Upper lobe of right lung (tissue), 1 donor: ENCODE results near the gene PYDC2. TPM values are rescaled to one million over a fixed set of nuclear protein-coding genes. Genes with fewer than 3 reads are reported as not detected.
"Not testable (repeated sequence)": the region's sequence is repeated elsewhere in the genome, so short reads cannot be mapped to it uniquely, and the experiment has no call there.

Experiments
- ATAC-seq: fragments of 200-7000 bp; cut with Tn5 transposase; one replicate; pipeline ENCODE4 v1.9.1; 2020; ENCODE audit warnings: mild to moderate bottlenecking, moderate library complexity
- DNase-seq: peaks from one replicate; pipeline ENCODE4 v3.0.0-alpha.2; 2020
- H3K27ac ChIP-seq: fragments of 200-600 bp; one replicate; pipeline ENCODE4 v1.8.0; 2022
- H3K27me3 ChIP-seq: fragments of 200-600 bp; one replicate; pipeline ENCODE4 v1.8.0; 2022; ENCODE audit warnings: mild to moderate bottlenecking
- H3K36me3 ChIP-seq: fragments of 200-600 bp; one replicate; pipeline ENCODE4 v1.8.0; 2022
- H3K4me1 ChIP-seq: fragments of 200-600 bp; one replicate; pipeline ENCODE4 v1.8.0; 2022
- H3K4me3 ChIP-seq: fragments of 200-600 bp; one replicate; pipeline ENCODE4 v1.8.0; 2022; ENCODE audit warnings: mild to moderate bottlenecking
- H3K9me3 ChIP-seq: fragments of 200-600 bp; one replicate; pipeline ENCODE4 v1.8.0; 2022
- intact Hi-C: fragments of 100-400 bp; cut with DNase I; formaldehyde crosslinking; loops from one replicate; pipeline ENCODE4 v1.11.0; 2022
- total RNA-seq: library from RNA; stranded (reverse); fragmentation: NEBNext Ultra II Directional; extraction: Animal tissue kit (Norgen Biotek cat#: 25700); gene quantifications from one replicate; pipeline ENCODE4 v1.2.1, GENCODE V29; 2021
- TF ChIP-seq, protein P1 (sequence below): fragments of 200-600 bp; IDR thresholded peaks from one replicate; pipeline ENCODE4 v1.8.0; 2022; ENCODE audit warnings: antibody characterized with exemption
- donor health status: DM: no; HTN: yes; CAD: no; lungs with severe emphysema.

PYDC2 gene
- total RNA-seq, 1 donor from 2014 or later: not detected

DNA sequence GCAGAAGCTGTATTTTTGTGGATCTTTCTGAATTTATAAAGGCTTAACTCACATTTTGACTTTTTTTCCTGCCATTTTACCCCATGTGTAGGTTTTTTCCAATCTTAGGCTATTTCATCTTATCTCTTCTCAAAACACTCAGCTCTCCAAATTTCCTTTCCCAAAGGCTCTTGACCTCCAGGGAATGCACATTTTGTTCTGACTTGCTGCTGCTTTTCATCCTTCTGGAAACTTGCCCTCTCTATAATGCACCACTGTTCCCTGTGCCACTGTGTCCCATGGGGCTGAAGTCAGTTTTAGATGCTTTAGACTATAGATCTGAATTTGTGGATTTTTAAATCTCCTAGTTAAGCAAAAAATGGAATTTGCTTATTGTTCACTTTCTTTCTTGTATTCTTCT, 9.1 kb downstream of the PYDC2 start:
- H3K9me3 ChIP-seq: no peaks in the 10 kb centered on the region
- ATAC-seq (no peak), DNase-seq (no peak)
- no peaks in the 10 kb centered on the region for H3K36me3 ChIP-seq
- no peak overlapping the region for H3K27ac ChIP-seq
- H3K27me3 ChIP-seq: no peaks in the 10 kb centered on the region
- no peak overlapping the region for H3K4me3 ChIP-seq
- TF ChIP-seq, protein P1, sequence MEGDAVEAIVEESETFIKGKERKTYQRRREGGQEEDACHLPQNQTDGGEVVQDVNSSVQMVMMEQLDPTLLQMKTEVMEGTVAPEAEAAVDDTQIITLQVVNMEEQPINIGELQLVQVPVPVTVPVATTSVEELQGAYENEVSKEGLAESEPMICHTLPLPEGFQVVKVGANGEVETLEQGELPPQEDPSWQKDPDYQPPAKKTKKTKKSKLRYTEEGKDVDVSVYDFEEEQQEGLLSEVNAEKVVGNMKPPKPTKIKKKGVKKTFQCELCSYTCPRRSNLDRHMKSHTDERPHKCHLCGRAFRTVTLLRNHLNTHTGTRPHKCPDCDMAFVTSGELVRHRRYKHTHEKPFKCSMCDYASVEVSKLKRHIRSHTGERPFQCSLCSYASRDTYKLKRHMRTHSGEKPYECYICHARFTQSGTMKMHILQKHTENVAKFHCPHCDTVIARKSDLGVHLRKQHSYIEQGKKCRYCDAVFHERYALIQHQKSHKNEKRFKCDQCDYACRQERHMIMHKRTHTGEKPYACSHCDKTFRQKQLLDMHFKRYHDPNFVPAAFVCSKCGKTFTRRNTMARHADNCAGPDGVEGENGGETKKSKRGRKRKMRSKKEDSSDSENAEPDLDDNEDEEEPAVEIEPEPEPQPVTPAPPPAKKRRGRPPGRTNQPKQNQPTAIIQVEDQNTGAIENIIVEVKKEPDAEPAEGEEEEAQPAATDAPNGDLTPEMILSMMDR: no peak
- intact Hi-C loops: no loop called here
- H3K4me1 ChIP-seq: no peaks in the 10 kb centered on the region

- Histone ChIP-seq H3K27ac (no peak overlapping the region), H3K27me3 (no peaks in the 10 kb centered on the region), H3K4me3 (no peak overlapping the region), H3K36me3 (no peaks in the 10 kb centered on the region), H3K4me1 (no peaks in the 10 kb centered on the region), H3K9me3 (no peaks in the 10 kb centered on the region)
- intact Hi-C loops: no loop called here
- ATAC-seq: no peak
- TF ChIP-seq, protein P1: no peak
- no peak for DNase-seq
Observed at GRCh38 chr3:191470545-191470944, 9.6 kb downstream of the PYDC2 start.

DNA sequence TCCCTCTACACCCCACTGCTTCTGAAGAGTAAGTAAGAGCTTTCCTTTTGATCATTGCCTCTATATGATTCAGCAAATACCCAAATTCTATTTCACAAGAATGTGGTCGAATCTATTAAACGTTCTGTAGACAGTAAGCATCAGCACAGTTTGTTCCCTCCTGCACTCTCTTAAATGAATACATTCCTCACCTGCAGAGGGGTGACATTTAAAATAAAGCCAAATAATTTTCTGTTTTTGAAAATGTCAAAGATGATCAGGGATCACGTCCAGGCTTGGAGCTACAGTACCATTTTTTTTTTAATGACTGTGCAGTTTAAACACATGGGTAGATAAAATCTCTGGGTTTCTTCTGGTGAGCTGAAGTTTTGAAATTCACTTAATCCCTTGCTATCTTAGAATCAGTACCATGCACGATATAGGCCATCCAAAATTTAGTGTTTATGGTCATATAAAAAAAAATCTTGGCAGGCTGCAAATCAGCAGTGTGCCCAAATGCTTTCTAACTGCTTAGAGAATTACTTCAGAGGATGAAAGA, 12.8 kb downstream of the PYDC2 start:
- no peaks in the 10 kb centered on the region for H3K27me3 ChIP-seq
- no peak for DNase-seq
- H3K36me3 ChIP-seq: no peaks in the 10 kb centered on the region
- H3K4me3 ChIP-seq: no peak overlapping the region
- TF ChIP-seq, protein P1: no peak
- H3K4me1 ChIP-seq: no peaks in the 10 kb centered on the region
- H3K9me3 ChIP-seq: no peaks in the 10 kb centered on the region
- no peak for ATAC-seq
- no peak overlapping the region for H3K27ac ChIP-seq
- intact Hi-C loops: no loop called here

- no peaks in the 10 kb centered on the region for H3K36me3 ChIP-seq
- ATAC-seq (no peak), DNase-seq (no peak)
- no peak overlapping the region for H3K4me3 ChIP-seq
- no peaks in the 10 kb centered on the region for H3K4me1 ChIP-seq
- intact Hi-C loops: no loop called here
- TF ChIP-seq, protein P1: no peak
- H3K27ac ChIP-seq: no peak overlapping the region
- H3K9me3 ChIP-seq: no peaks in the 10 kb centered on the region
- H3K27me3 ChIP-seq: no peaks in the 10 kb centered on the region
Observed at GRCh38 chr3:191476066-191476772, 15.3 kb downstream of the PYDC2 start.

DNA sequence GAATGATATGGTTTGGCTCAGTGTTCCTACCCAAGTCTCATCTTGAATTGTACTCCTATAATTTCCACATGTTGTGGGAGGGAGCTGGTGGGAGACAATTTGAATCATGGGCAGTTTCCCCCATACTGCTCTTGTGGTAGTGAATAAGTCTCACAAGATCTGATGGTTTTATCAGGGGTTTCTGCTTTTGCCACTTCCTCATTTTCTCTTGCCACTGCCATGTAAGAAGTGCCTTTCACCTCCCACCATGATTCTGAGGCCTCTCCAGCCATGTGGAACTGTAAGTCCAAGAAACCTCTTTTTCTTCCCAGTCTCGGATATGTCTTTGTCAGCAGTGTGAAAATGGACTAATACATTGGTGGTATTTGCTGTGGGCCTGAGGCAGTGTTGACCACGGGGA, 23.0 kb downstream of the PYDC2 start:
- DNase-seq, H3K27ac ChIP-seq, H3K36me3 ChIP-seq, H3K4me1 ChIP-seq, H3K9me3 ChIP-seq, H3K27me3 ChIP-seq, ATAC-seq, H3K4me3 ChIP-seq, intact Hi-C loops: not testable (repeated sequence)

DNA sequence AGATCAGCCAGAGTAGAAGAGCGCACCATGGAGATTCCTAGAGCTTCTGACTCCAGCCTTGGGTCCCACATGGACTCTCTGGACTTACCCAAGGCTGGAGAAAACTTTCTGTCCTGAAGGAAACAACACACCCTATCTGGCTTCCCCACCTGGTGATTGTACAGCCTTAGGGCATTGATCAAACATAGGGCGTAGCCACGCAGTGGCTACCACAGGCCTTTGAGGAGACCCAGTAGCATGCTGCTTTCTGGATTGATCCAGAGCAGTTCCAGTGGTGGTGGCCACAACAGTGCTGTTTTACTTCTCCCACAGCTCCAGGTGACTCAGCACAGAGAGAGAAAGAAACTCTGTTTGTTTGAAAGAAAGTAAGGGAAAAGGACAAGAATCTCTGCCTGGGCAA, 23.5 kb downstream of the PYDC2 start:
- TF ChIP-seq, protein P1: no peak
- no peak for DNase-seq
- Histone ChIP-seq H3K4me1 (no peaks in the 10 kb centered on the region), H3K4me3 (no peak overlapping the region), H3K27me3 (no peaks in the 10 kb centered on the region), H3K27ac (no peak overlapping the region), H3K36me3 (no peaks in the 10 kb centered on the region), H3K9me3 (no peaks in the 10 kb centered on the region)
- no peak for ATAC-seq
- intact Hi-C loops: no loop called here
